Smooth muscle cell (in vitro differentiated cells): Measurements from ENCODE around the gene ANKRD34B. TPM values are rescaled to one million over a fixed set of nuclear protein-coding genes. Genes with fewer than 3 reads are reported as not detected.

ENCODE experiments used
- DNase-seq: peaks from one replicate; lab custom pipeline; 2025; ENCODE audit not compliant: unreplicated experiment; lab: John Stamatoyannopoulos, UW
- H2AFZ ChIP-seq: fragments of 200-600 bp; sonication (generic); 2 replicates; pipeline ENCODE4 v1.6.0; 2016; ENCODE audit warnings: antibody characterized with exemption, low read depth, mild to moderate bottlenecking
- H3F3A ChIP-seq: fragments of 200-600 bp; sonication (generic); 2 replicates; pipeline ENCODE4 v1.6.0; 2017; ENCODE audit warnings: antibody characterized with exemption, low read depth
- H3K27ac ChIP-seq: fragments of 200-600 bp; sonication (generic); 2 replicates; pipeline ENCODE4 v1.5.1; 2016; ENCODE audit warnings: low read depth, mild to moderate bottlenecking
- H3K27me3 ChIP-seq: fragments of 200-600 bp; sonication (generic); 2 replicates; pipeline ENCODE4 v1.6.1; 2016; ENCODE audit warnings: low read depth, mild to moderate bottlenecking
- H3K36me3 ChIP-seq: fragments of 200-600 bp; sonication (generic); 2 replicates; pipeline ENCODE4 v1.5.1; 2016; ENCODE audit warnings: low read depth
- H3K4me1 ChIP-seq: fragments of 200-600 bp; sonication (generic); 2 replicates; pipeline ENCODE4 v1.5.1; 2016; ENCODE audit warnings: low read depth
- H3K4me2 ChIP-seq: fragments of 200-600 bp; sonication (generic); 2 replicates; pipeline ENCODE4 v1.6.0; 2016; ENCODE audit warnings: mild to moderate bottlenecking
- H3K4me3 ChIP-seq: fragments of 200-600 bp; sonication (generic); 2 replicates; pipeline ENCODE4 v1.5.1; 2016; ENCODE audit warnings: mild to moderate bottlenecking
- H3K79me2 ChIP-seq: fragments of 200-600 bp; sonication (generic); 2 replicates; pipeline ENCODE4 v1.6.0; 2016; ENCODE audit warnings: low read depth, mild to moderate bottlenecking
- H3K9ac ChIP-seq: fragments of 200-600 bp; sonication (generic); 2 replicates; pipeline ENCODE4 v1.6.0; 2016; ENCODE audit warnings: low read depth
- H3K9me3 ChIP-seq: fragments of 200-600 bp; sonication (generic); replicated peaks from 2 replicates; pipeline ENCODE4 v1.5.1; 2016; ENCODE audit warnings: low read depth
- H4K20me1 ChIP-seq: fragments of 200-600 bp; sonication (generic); 2 replicates; pipeline ENCODE4 v1.6.0; 2016; ENCODE audit warnings: low read depth
- WGBS: methylation state at CpG from one replicate; pipeline ENCODE4 v1.1.7; 2016; ENCODE audit warnings: low lambda C conversion rate; 5-methylcytosine and 5-hydroxymethylcytosine counted together
- polyA plus RNA-seq: library from polyadenylated mRNA; unstranded; fragments of >200 nt; fragmentation: Nextera tagmentation; extraction: Ambion mirVana; gene quantifications from 2 replicates; pipeline ENCODE4 v1.2.1, GENCODE V29; 2016
- total RNA-seq: library from RNA; depleted of rRNA; stranded (reverse); fragments of >200 nt; gene quantifications from 2 replicates; pipeline ENCODE4 v1.2.3, GENCODE V29; 2014
- TF ChIP-seq, protein P1 (sequence below): fragments of 200-600 bp; sonication (generic); IDR thresholded peaks from 2 replicates; pipeline ENCODE4 v1.5.1; 2017; ENCODE audit warnings: borderline replicate concordance, mild to moderate bottlenecking, antibody characterized with exemption; ENCODE audit not compliant: insufficient read depth, poor library complexity, severe bottlenecking

ANKRD34B gene
- total and polyA plus RNA-seq, 2 experiments from 2014 or later = not detected

DNA sequence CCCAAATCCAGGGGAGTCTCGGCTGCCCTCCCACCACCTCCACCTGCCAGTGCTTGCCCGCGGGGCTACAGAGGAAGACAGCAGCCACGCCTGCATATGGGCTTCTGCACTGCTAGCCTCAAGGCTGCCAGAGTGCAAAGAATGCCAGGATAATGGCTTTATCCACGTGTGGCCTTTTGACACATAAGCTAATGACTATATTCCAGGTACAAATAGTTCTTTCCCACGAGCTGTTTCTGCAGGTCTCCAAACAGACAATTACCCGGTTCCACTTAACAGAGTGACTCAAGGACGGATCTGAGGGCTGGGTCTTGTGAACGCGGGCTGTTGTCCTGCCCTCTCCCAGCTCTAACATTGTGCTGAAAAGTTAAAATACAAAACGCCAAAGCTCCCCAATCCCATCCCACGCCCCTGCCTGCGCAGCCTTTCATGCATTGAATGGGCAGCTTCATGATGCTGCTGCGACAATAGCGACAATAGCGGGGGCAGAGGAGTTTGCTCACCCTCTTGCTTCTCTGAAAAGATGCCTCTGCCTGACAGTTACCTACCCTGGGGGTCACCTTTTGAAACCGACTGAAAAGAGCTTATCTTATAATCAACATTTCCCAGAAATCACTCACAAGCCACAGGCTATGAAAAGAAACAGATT is 45.3 kb upstream of the ANKRD34B start:
- 74% methylated on average over 17 of the region's 17 CpGs for WGBS
- no peaks in the 10 kb centered on the region for H3K79me2 ChIP-seq
- no peaks in the 10 kb centered on the region for H3K9me3 ChIP-seq
- no peak overlapping the region for H3K9ac ChIP-seq
- TF ChIP-seq, protein P1, sequence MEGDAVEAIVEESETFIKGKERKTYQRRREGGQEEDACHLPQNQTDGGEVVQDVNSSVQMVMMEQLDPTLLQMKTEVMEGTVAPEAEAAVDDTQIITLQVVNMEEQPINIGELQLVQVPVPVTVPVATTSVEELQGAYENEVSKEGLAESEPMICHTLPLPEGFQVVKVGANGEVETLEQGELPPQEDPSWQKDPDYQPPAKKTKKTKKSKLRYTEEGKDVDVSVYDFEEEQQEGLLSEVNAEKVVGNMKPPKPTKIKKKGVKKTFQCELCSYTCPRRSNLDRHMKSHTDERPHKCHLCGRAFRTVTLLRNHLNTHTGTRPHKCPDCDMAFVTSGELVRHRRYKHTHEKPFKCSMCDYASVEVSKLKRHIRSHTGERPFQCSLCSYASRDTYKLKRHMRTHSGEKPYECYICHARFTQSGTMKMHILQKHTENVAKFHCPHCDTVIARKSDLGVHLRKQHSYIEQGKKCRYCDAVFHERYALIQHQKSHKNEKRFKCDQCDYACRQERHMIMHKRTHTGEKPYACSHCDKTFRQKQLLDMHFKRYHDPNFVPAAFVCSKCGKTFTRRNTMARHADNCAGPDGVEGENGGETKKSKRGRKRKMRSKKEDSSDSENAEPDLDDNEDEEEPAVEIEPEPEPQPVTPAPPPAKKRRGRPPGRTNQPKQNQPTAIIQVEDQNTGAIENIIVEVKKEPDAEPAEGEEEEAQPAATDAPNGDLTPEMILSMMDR = no peak
- H3K4me2 ChIP-seq = no peak overlapping the region
- H3K36me3 ChIP-seq = no peaks in the 10 kb centered on the region
- no peak overlapping the region for H3K27ac ChIP-seq
- DNase-seq = no peak
- H2AFZ ChIP-seq = no peak overlapping the region
- no peaks in the 10 kb centered on the region for H3F3A ChIP-seq
- H3K4me3 ChIP-seq = no peak overlapping the region
- no peaks in the 10 kb centered on the region for H3K27me3 ChIP-seq
- peaks cover 8% of the 10 kb centered on the region for H3K4me1 ChIP-seq
- no peaks in the 10 kb centered on the region for H4K20me1 ChIP-seq

DNA sequence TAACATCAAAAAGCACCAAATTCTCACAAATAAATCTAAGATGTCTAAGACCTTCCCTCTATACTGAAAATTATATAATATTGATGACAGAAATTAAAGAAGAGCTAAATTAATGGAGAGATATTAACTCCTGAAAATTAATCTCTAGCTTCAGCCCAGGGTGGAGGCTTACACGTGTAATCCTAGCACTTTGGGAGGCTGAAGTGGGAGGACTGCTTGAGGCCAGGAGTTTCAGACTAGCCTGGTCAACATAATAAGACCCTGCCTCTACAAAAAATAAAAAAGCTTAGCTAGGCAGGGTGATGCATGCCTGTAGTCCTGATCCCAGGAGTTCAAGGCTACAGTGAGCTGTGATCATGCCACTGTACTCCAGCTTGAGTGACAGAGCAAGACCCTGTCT is 39.6 kb upstream of the ANKRD34B start:
- no peak overlapping the region for H3K4me2 ChIP-seq
- H3K9ac ChIP-seq = no peak overlapping the region
- no peaks in the 10 kb centered on the region for H3K27me3 ChIP-seq
- H3K27ac ChIP-seq = no peak overlapping the region
- H3K4me1 ChIP-seq = peaks cover under 1% of the 10 kb centered on the region
- no peak for DNase-seq
- WGBS = 84% methylated on average over 1 of the region's 1 CpG
- H3K79me2 ChIP-seq = no peaks in the 10 kb centered on the region
- H3K36me3 ChIP-seq = no peaks in the 10 kb centered on the region
- no peaks in the 10 kb centered on the region for H4K20me1 ChIP-seq
- TF ChIP-seq, protein P1 = no peak
- H3K4me3 ChIP-seq = no peak overlapping the region
- no peaks in the 10 kb centered on the region for H3K9me3 ChIP-seq
- no peaks in the 10 kb centered on the region for H3F3A ChIP-seq
- no peak overlapping the region for H2AFZ ChIP-seq

DNA sequence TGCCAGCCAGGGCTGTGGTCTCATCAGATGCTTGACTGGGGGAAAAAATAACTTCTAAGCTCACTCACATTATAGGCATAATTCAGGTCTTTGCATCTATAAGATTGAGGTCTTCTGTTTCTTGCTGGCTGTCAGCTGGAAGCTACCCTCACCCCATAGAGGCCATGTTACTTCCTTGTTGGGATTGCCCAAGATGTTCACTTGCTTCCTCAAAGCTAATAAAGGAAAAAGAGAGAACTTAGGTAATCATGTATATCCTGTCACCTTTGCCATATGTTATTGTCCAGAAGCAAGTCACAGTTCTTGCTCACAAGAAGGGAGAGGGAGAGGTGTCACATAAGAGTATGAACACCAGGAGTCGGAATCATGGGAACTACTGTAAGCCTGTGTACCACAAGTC is 38.7 kb upstream of the ANKRD34B start:
- no peak for DNase-seq
- H3K9me3 ChIP-seq = no peaks in the 10 kb centered on the region
- H3K4me1 ChIP-seq = no peaks in the 10 kb centered on the region
- no peak overlapping the region for H2AFZ ChIP-seq
- H3K27ac ChIP-seq = no peak overlapping the region
- H3K4me2 ChIP-seq = no peak overlapping the region
- 100% methylated on average over 1 of the region's 1 CpG for WGBS
- no peaks in the 10 kb centered on the region for H3K36me3 ChIP-seq
- TF ChIP-seq, protein P1 = no peak
- no peaks in the 10 kb centered on the region for H3F3A ChIP-seq
- no peaks in the 10 kb centered on the region for H3K79me2 ChIP-seq
- no peaks in the 10 kb centered on the region for H4K20me1 ChIP-seq
- H3K27me3 ChIP-seq = no peaks in the 10 kb centered on the region
- no peak overlapping the region for H3K4me3 ChIP-seq
- no peak overlapping the region for H3K9ac ChIP-seq

DNA sequence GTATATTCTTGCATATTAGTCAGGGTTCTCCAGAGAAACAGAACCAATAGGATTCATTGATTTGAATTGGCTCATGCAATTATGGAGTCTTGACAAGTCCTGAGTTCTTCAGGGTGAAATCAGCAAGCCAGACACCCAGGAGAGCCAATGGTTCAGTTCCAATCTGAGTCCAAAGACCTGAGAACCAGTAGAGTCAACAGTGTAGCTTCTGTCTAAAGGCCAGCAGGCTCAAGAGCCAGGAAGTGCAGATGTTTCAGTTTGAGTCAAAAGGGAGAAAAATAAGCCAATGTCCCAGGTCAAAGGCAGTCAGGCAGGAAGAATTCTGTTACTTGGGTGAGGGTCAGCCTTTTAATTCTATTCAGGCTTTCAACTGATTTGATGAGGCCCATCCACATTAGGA is 37.8 kb upstream of the ANKRD34B start:
- Histone ChIP-seq H3K4me3 (no peak overlapping the region), H3K9ac (no peak overlapping the region), H3K4me1 (no peaks in the 10 kb centered on the region), H4K20me1 (no peaks in the 10 kb centered on the region), H3K27me3 (no peaks in the 10 kb centered on the region), H3K27ac (no peak overlapping the region), H3K36me3 (no peaks in the 10 kb centered on the region), H3K9me3 (no peaks in the 10 kb centered on the region), H2AFZ (no peak overlapping the region), H3F3A (no peaks in the 10 kb centered on the region), H3K4me2 (no peak overlapping the region), H3K79me2 (no peaks in the 10 kb centered on the region)
- DNase-seq = no peak
- TF ChIP-seq, protein P1 = no peak
